PC-3 (cell line): Measurements from ENCODE around the gene UBE2D2. TPM values are rescaled to one million over a fixed set of nuclear protein-coding genes. Genes with fewer than 3 reads are reported as not detected.
A peak's percentile ranks its signal among the peaks of the same experiment; 100 is the strongest.

ENCODE experiments used
- ATAC-seq: fragments of 200-7000 bp; cut with Tn5 transposase; 2 replicates; pipeline ENCODE4 v1.9.1; 2020; ENCODE audit warnings: mild to moderate bottlenecking, moderate library complexity
- BruUV-seq: library from RNA; stranded (reverse); fragments of 400-500 nt; replicated peaks from 2 replicates; lab custom pipeline; 2021; lab: Mats Ljungman, UMichigan
- CTCF ChIA-PET: fragments of 300-600 bp; sonication (Branson Sonifier 250); formaldehyde crosslinking; loops from one replicate; lab custom pipeline; 2022; ENCODE audit warnings: antibody characterized with exemption; lab: Charles Lee
- POLR2A ChIA-PET: fragments of 300-600 bp; sonication (Branson Sonifier 250); formaldehyde crosslinking; loops from one replicate; lab custom pipeline; 2022; ENCODE audit warnings: antibody characterized with exemption; ENCODE audit not compliant: unreplicated experiment; lab: Charles Lee
- DNase-seq: peaks from one replicate; pipeline ENCODE4 v3.0.0-alpha.2; 2015
- H2AFZ ChIP-seq: fragments of 300-600 bp; sonication (generic); 2 replicates; pipeline ENCODE4 v1.6.0; 2016; ENCODE audit warnings: antibody characterized with exemption, low read length
- H3F3A ChIP-seq: fragments of 300-600 bp; sonication (generic); one replicate; pipeline ENCODE4 v1.6.0; 2017; ENCODE audit warnings: antibody characterized with exemption, low read length, control low read depth, mild to moderate bottlenecking; ENCODE audit not compliant: unreplicated experiment
- H3K27ac ChIP-seq: fragments of 300-600 bp; sonication (generic); 2 replicates; pipeline ENCODE4 v1.5.1; 2016; ENCODE audit warnings: mild to moderate bottlenecking, low read length
- H3K27me3 ChIP-seq: fragments of 300-600 bp; sonication (generic); 2 replicates; pipeline ENCODE4 v1.6.1; 2016; ENCODE audit warnings: low read length, mixed read lengths
- H3K36me3 ChIP-seq: fragments of 300-600 bp; sonication (generic); 2 replicates; pipeline ENCODE4 v1.6.1; 2016; ENCODE audit warnings: low read depth, mixed run types, low read length, mixed read lengths
- H3K4me1 ChIP-seq: fragments of 300-600 bp; sonication (generic); 2 replicates; pipeline ENCODE4 v1.5.1; 2016; ENCODE audit warnings: low read length; ENCODE audit not compliant: insufficient read depth
- H3K4me2 ChIP-seq: fragments of 300-600 bp; sonication (generic); 2 replicates; pipeline ENCODE4 v1.6.0; 2016; ENCODE audit warnings: low read length
- H3K4me3 ChIP-seq: fragments of 300-600 bp; sonication (generic); 2 replicates; pipeline ENCODE4 v1.5.1; 2016; ENCODE audit warnings: mild to moderate bottlenecking, low read length, mixed read lengths
- H3K79me2 ChIP-seq: fragments of 300-600 bp; sonication (generic); 2 replicates; pipeline ENCODE4 v1.6.1; 2017; ENCODE audit warnings: low read length, mixed read lengths
- H3K9ac ChIP-seq: fragments of 300-600 bp; sonication (generic); 2 replicates; pipeline ENCODE4 v1.6.0; 2016; ENCODE audit warnings: mild to moderate bottlenecking, low read length
- H3K9me2 ChIP-seq: fragments of 300-600 bp; sonication (generic); replicated peaks from 2 replicates; pipeline ENCODE4 v1.6.1; 2016; ENCODE audit warnings: mixed run types, low read length, mixed read lengths
- H3K9me3 ChIP-seq: fragments of 300-600 bp; sonication (generic); 2 replicates; pipeline ENCODE4 v1.6.1; 2016; ENCODE audit warnings: low read length, mixed read lengths
- H4K20me1 ChIP-seq: fragments of 300-600 bp; sonication (generic); 2 replicates; pipeline ENCODE4 v1.6.1; 2016; ENCODE audit warnings: low read length, mixed read lengths
- EZH2 ChIP-seq: fragments of 300-600 bp; sonication (generic); IDR thresholded peaks from one replicate; pipeline ENCODE4 v1.6.1; 2017; ENCODE audit warnings: antibody characterized with exemption, mild to moderate bottlenecking, low read length; ENCODE audit not compliant: unreplicated experiment
- EZH2phosphoT487 ChIP-seq: fragments of 300-600 bp; sonication (generic); IDR thresholded peaks from 2 replicates; pipeline ENCODE4 v1.6.1; 2018; ENCODE audit warnings: mild to moderate bottlenecking, antibody characterized with exemption, low read length, borderline replicate concordance
- intact Hi-C: fragments of 100-400 bp; cut with micrococcal nuclease; formaldehyde crosslinking; loops from 2 replicates; pipeline ENCODE4 v1.9.0; 2023
- total RNA-seq: library from RNA; depleted of rRNA; stranded (reverse); fragments of >200 nt; gene quantifications from 2 replicates; pipeline ENCODE4 v1.2.3, GENCODE V29; 2014
- TF ChIP-seq, protein P1 (sequence below): fragments of 300-600 bp; sonication (generic); conservative IDR thresholded peaks from 2 replicates; pipeline ENCODE4 v1.5.1; 2017; ENCODE audit warnings: antibody characterized with exemption, low read depth, mild to moderate bottlenecking, low read length

Gene UBE2D2
- total RNA-seq, 1 experiment from 2014 or later = 98.7 TPM

DNA sequence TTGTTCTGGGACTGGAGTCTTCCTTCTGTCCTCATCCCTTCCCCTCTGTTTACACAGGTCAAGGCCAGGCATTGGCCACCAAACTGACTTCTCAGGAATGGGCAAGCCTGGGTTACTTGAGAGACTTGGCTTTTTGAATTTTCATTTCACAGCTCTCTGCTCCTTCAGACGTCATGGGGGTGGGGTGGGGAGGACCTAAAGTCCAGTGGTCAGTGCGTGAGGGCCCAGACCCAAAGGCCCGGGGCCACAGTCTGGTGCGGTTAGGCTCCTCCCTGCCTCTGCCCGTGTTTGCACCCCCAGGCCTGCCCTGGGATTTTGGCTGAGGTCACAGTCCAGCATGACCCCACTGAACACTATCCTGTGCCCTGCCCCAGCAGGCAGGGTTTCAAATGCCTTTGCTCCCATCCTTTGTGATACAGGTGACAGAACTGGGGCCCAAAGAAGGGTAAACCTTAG, 82.9 kb downstream of the UBE2D2 start:
- H3K79me2 ChIP-seq = peaks cover 3% of the 10 kb centered on the region
- TF ChIP-seq EZH2 = no peak
- TF ChIP-seq, protein P1, sequence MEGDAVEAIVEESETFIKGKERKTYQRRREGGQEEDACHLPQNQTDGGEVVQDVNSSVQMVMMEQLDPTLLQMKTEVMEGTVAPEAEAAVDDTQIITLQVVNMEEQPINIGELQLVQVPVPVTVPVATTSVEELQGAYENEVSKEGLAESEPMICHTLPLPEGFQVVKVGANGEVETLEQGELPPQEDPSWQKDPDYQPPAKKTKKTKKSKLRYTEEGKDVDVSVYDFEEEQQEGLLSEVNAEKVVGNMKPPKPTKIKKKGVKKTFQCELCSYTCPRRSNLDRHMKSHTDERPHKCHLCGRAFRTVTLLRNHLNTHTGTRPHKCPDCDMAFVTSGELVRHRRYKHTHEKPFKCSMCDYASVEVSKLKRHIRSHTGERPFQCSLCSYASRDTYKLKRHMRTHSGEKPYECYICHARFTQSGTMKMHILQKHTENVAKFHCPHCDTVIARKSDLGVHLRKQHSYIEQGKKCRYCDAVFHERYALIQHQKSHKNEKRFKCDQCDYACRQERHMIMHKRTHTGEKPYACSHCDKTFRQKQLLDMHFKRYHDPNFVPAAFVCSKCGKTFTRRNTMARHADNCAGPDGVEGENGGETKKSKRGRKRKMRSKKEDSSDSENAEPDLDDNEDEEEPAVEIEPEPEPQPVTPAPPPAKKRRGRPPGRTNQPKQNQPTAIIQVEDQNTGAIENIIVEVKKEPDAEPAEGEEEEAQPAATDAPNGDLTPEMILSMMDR = no peak
- TF ChIP-seq EZH2phosphoT487 = no peak
- no peaks in the 10 kb centered on the region for H4K20me1 ChIP-seq
- no peak overlapping the region for H3K4me3 ChIP-seq
- no peaks in the 10 kb centered on the region for H3K9me2 ChIP-seq
- no peak overlapping the region for H3K9ac ChIP-seq
- H3F3A ChIP-seq = no peaks in the 10 kb centered on the region
- DNase-seq = no peak
- H3K9me3 ChIP-seq = no peaks in the 10 kb centered on the region
- ChIA-PET CTCF (no interaction called here), POLR2A (no interaction called here)
- H3K4me1 ChIP-seq = peaks cover 30% of the 10 kb centered on the region
- no TSS peak for BruUV-seq
- no peaks in the 10 kb centered on the region for H3K27me3 ChIP-seq
- intact Hi-C loops = no loop called here
- no peaks in the 10 kb centered on the region for H3K36me3 ChIP-seq
- no peak overlapping the region for H3K4me2 ChIP-seq
- peak overlapping the region; percentile 57; the same call in 1 of the 2 replicates for H3K27ac ChIP-seq
- no peak overlapping the region for H2AFZ ChIP-seq
- ATAC-seq = no peak

DNA sequence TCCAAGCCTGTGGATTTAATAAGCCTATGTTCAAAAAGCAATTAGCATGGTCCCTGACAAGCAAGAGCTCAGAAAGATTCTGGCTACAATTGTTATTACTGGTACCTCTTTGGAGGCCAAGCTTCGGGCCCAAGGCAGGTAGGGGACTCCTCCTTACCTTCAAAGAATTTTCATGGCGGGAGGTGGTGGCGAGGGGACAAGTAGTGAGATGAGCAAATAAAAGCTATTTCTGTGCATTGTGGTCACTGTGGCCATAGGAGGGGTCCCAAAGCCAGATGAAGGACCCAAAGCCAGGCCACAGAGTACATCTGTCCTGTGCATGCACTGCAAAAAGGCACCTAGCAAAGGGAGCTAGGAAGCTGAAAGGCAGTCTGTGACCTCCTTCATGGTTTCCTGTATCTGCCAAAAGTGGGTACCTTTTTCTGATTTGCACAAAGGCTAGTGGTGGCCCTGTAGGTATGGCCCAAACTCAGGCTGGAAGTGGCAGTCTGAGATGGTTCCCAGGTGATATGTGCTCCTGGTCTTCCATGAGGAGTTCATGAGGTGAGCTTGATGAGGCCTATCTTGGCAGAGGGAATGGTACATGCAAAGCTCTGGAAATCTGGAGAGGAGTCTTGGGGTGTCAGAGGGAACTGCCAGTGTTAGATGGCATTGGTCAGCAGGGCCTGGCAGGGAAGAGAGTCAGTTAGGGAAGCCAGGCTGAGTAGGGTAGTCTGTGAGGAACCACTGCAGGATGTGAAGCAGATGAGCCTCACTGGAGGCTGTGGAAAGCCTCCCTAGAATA, 83.7 kb downstream of the UBE2D2 start:
- Histone ChIP-seq H3K9ac (no peak overlapping the region), H3K79me2 (peaks cover 11% of the 10 kb centered on the region), H3K27ac (no peak overlapping the region), H3K27me3 (peaks cover 6% of the 10 kb centered on the region), H3K4me2 (no peak overlapping the region), H3K4me3 (no peak overlapping the region), H3F3A (no peaks in the 10 kb centered on the region), H3K36me3 (no peaks in the 10 kb centered on the region), H3K4me1 (peaks cover 26% of the 10 kb centered on the region), H3K9me3 (no peaks in the 10 kb centered on the region), H2AFZ (no peak overlapping the region), H4K20me1 (0 out of 2 replicates have a peak, but pooled peaks cover 4% of the 10 kb centered on the region), H3K9me2 (no peaks in the 10 kb centered on the region)
- DNase-seq (no peak), ATAC-seq (no peak)
- BruUV-seq = no TSS peak
- TF ChIP-seq EZH2phosphoT487 (no peak), EZH2 (no peak)
- TF ChIP-seq, protein P1 = no peak
- intact Hi-C loops = no loop called here
- CTCF ChIA-PET = no interaction called here
- POLR2A ChIA-PET = no interaction called here

DNA sequence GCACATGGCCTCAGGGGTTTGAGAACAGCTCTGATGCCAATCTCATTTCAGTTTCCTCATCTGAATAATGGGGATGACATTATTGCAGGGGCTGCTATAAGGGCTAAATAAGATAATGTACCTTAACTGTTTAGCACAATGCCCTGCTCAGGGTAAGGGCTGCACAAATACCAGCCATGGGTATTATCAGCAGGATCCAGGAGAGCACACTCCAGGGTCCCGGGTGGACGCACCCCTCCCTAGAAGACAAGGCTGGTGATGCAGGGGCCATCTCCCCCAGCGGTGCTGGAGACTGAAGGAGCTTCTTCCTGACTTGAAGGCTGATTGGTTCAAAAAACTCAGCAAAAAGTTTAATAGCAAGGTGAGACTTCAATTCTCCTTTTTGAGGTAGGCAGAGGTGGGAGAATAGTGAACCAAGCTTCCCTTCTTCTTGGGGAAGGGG, 84.3 kb downstream of the UBE2D2 start:
- TF ChIP-seq, protein P1 = no peak
- TF ChIP-seq EZH2phosphoT487 (no peak), EZH2 (no peak)
- Histone ChIP-seq H3K27me3 (peaks cover 12% of the 10 kb centered on the region), H2AFZ (no peak overlapping the region), H3K36me3 (no peaks in the 10 kb centered on the region), H4K20me1 (0 out of 2 replicates have a peak, but pooled peaks cover 8% of the 10 kb centered on the region), H3K4me1 (peaks cover 24% of the 10 kb centered on the region), H3K9me2 (no peaks in the 10 kb centered on the region), H3K27ac (no peak overlapping the region), H3K9ac (no peak overlapping the region), H3K4me2 (no peak overlapping the region), H3F3A (no peaks in the 10 kb centered on the region), H3K9me3 (no peaks in the 10 kb centered on the region), H3K79me2 (peaks cover 17% of the 10 kb centered on the region), H3K4me3 (no peak overlapping the region)
- ATAC-seq (no peak), DNase-seq (no peak)
- ChIA-PET POLR2A (no interaction called here), CTCF (no interaction called here)
- intact Hi-C loops = no loop called here
- no TSS peak for BruUV-seq
